HepG2 (cell line): ENCODE results near the gene PPP1CC.

ENCODE experiments used
- ARNT ChIP-seq: fragments of 450-650 bp; IDR thresholded peaks from 2 replicates; pipeline ENCODE4 v1.6.1; 2017
- CBFB ChIP-seq: sonication (generic); formaldehyde crosslinking; IDR thresholded peaks from 2 replicates; pipeline ENCODE4 v1.4.0; 2020; ENCODE audit warnings: missing genetic modification reagents
- CBX5 ChIP-seq: sonication (generic); formaldehyde crosslinking; IDR thresholded peaks from 2 replicates; pipeline ENCODE4 v1.4.0; 2020; ENCODE audit warnings: missing genetic modification reagents, borderline replicate concordance
- HDAC1 ChIP-seq: sonication (generic); formaldehyde crosslinking; IDR thresholded peaks from 2 replicates; pipeline ENCODE4 v1.5.1; 2020; ENCODE audit warnings: mild to moderate bottlenecking, missing genetic modification reagents
- MAFG ChIP-seq: sonication (generic); formaldehyde crosslinking; IDR thresholded peaks from 2 replicates; pipeline ENCODE4 v1.5.1; 2020; ENCODE audit warnings: mild to moderate bottlenecking, missing genetic modification reagents
- RBAK ChIP-seq: sonication (generic); formaldehyde crosslinking; IDR thresholded peaks from 2 replicates; pipeline ENCODE4 v1.5.1; 2020; ENCODE audit warnings: mild to moderate bottlenecking, missing genetic modification reagents
- ZFX ChIP-seq: sonication (generic); formaldehyde crosslinking; IDR thresholded peaks from 2 replicates; pipeline ENCODE4 v1.4.0; 2020; ENCODE audit warnings: mild to moderate bottlenecking, low read depth, missing genetic modification reagents, moderate library complexity
- ZNF354B ChIP-seq: sonication (generic); formaldehyde crosslinking; IDR thresholded peaks from 2 replicates; pipeline ENCODE4 v1.8.0; 2022; ENCODE audit warnings: mild to moderate bottlenecking, missing genetic modification reagents
- ZNF781 ChIP-seq: sonication (generic); formaldehyde crosslinking; IDR thresholded peaks from 2 replicates; pipeline ENCODE4 v1.5.1; 2020; ENCODE audit warnings: borderline replicate concordance, mild to moderate bottlenecking, missing genetic modification reagents; ENCODE audit errors: not compliant biosample characterization
- TF ChIP-seq, protein P1 (sequence below): sonication (generic); formaldehyde crosslinking; conservative IDR thresholded peaks from 2 replicates; pipeline ENCODE4 v1.4.0; 2020; ENCODE audit warnings: missing genetic modification reagents
- TF ChIP-seq, protein P2 (sequence below): sonication (generic); formaldehyde crosslinking; IDR thresholded peaks from 2 replicates; pipeline ENCODE4 v1.8.0; 2022; ENCODE audit warnings: missing genetic modification reagents, mild to moderate bottlenecking, moderate library complexity, borderline replicate concordance
- TF ChIP-seq, protein P3 (sequence below): sonication (generic); formaldehyde crosslinking; conservative IDR thresholded peaks from 2 replicates; pipeline ENCODE4 v1.5.0; 2020; ENCODE audit warnings: missing genetic modification reagents
- TF ChIP-seq, protein P4 (sequence below): IDR thresholded peaks from 2 replicates; pipeline ENCODE4 v1.6.1; 2012; ENCODE audit warnings: inconsistent platforms
- TF ChIP-seq, protein P5 (sequence below): sonication (generic); formaldehyde crosslinking; IDR thresholded peaks from 2 replicates; pipeline ENCODE4 v1.5.0; 2020; ENCODE audit warnings: mild to moderate bottlenecking, missing genetic modification reagents, moderate library complexity

DNA sequence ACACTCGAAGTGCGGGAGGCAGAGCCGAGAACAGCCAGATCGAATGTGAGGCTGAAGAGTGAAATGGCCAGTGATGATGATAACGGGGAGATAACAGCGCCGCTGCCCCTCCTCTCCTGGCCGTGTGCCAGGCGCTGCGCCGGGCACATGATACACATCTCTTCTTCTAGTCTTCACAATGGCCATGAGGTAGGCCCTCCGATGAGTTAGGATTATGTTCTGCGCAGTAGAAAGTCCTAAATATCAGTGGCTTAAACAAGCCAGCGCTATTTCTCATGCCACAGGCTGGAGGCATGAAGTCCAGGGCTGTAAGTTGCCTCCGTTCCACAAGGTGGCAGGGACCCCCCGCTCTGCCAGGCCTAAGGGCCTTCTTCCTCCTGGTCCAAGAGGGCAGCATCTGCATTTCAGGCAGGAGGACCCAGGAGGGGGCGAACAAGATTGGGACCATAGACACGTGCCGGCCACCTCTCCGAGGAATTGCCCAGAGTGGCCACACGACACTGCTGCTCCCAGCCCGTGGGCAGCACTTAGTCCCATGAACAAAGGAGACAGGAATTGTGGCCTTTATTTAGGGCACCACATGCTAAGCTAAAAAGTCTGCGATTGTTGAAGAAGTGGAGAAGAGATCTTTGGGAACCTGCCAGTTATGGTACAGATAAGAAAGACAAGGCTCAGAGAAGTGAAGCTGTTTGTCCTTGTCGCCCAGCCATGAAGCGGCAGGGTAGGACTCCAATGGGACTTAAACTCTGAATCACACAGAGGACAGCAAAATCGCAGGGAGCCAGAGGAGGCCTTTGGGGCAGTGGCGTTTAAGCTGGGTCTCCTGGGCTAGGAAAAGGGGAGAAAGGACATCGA, 42.9 kb downstream of the PPP1CC start:
- TF ChIP-seq, protein P1, sequence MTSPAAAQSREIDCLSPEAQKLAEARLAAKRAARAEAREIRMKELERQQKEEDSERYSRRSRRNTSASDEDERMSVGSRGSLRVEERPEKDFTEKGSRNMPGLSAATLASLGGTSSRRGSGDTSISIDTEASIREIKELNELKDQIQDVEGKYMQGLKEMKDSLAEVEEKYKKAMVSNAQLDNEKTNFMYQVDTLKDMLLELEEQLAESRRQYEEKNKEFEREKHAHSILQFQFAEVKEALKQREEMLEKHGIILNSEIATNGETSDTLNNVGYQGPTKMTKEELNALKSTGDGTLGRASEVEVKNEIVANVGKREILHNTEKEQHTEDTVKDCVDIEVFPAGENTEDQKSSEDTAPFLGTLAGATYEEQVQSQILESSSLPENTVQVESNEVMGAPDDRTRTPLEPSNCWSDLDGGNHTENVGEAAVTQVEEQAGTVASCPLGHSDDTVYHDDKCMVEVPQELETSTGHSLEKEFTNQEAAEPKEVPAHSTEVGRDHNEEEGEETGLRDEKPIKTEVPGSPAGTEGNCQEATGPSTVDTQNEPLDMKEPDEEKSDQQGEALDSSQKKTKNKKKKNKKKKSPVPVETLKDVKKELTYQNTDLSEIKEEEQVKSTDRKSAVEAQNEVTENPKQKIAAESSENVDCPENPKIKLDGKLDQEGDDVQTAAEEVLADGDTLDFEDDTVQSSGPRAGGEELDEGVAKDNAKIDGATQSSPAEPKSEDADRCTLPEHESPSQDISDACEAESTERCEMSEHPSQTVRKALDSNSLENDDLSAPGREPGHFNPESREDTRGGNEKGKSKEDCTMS (CRISPR knock-in tag), result no peak
- TF ChIP-seq HDAC1 (no peak), CBFB (CRISPR knock-in tag) (no peak), ZNF781 (CRISPR knock-in tag) (no peak), RBAK (CRISPR knock-in tag) (no peak), ZFX (CRISPR knock-in tag) (0 out of 2 replicates have a peak, but pooled peaks have one; percentile 15), ARNT (no peak), ZNF354B (CRISPR knock-in tag) (no peak), CBX5 (CRISPR knock-in tag) (no peak), MAFG (CRISPR knock-in tag) (no peak)
- TF ChIP-seq, protein P2, sequence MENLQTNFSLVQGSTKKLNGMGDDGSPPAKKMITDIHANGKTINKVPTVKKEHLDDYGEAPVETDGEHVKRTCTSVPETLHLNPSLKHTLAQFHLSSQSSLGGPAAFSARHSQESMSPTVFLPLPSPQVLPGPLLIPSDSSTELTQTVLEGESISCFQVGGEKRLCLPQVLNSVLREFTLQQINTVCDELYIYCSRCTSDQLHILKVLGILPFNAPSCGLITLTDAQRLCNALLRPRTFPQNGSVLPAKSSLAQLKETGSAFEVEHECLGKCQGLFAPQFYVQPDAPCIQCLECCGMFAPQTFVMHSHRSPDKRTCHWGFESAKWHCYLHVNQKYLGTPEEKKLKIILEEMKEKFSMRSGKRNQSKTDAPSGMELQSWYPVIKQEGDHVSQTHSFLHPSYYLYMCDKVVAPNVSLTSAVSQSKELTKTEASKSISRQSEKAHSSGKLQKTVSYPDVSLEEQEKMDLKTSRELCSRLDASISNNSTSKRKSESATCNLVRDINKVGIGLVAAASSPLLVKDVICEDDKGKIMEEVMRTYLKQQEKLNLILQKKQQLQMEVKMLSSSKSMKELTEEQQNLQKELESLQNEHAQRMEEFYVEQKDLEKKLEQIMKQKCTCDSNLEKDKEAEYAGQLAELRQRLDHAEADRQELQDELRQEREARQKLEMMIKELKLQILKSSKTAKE, result no peak
- TF ChIP-seq, protein P3, sequence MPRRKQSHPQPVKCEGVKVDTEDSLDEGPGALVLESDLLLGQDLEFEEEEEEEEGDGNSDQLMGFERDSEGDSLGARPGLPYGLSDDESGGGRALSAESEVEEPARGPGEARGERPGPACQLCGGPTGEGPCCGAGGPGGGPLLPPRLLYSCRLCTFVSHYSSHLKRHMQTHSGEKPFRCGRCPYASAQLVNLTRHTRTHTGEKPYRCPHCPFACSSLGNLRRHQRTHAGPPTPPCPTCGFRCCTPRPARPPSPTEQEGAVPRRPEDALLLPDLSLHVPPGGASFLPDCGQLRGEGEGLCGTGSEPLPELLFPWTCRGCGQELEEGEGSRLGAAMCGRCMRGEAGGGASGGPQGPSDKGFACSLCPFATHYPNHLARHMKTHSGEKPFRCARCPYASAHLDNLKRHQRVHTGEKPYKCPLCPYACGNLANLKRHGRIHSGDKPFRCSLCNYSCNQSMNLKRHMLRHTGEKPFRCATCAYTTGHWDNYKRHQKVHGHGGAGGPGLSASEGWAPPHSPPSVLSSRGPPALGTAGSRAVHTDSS (CRISPR knock-in tag), result no peak
- TF ChIP-seq, protein P4, sequence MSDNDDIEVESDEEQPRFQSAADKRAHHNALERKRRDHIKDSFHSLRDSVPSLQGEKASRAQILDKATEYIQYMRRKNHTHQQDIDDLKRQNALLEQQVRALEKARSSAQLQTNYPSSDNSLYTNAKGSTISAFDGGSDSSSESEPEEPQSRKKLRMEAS, result no peak
- TF ChIP-seq, protein P5, sequence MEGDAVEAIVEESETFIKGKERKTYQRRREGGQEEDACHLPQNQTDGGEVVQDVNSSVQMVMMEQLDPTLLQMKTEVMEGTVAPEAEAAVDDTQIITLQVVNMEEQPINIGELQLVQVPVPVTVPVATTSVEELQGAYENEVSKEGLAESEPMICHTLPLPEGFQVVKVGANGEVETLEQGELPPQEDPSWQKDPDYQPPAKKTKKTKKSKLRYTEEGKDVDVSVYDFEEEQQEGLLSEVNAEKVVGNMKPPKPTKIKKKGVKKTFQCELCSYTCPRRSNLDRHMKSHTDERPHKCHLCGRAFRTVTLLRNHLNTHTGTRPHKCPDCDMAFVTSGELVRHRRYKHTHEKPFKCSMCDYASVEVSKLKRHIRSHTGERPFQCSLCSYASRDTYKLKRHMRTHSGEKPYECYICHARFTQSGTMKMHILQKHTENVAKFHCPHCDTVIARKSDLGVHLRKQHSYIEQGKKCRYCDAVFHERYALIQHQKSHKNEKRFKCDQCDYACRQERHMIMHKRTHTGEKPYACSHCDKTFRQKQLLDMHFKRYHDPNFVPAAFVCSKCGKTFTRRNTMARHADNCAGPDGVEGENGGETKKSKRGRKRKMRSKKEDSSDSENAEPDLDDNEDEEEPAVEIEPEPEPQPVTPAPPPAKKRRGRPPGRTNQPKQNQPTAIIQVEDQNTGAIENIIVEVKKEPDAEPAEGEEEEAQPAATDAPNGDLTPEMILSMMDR (CRISPR knock-in tag), result peak; percentile 67
